Nucleus accumbens (tissue), 56 donors: ENCODE results near the gene NHLRC2.
"Not testable (repeated sequence)": the region's sequence is repeated elsewhere in the genome, so short reads cannot be mapped to it uniquely, and the experiment has no call there.

Source experiments
- DNase-seq, 56 donors: peaks; one replicate each; lab custom pipeline; 2025; lab: John Stamatoyannopoulos, UW

Gene NHLRC2

DNA sequence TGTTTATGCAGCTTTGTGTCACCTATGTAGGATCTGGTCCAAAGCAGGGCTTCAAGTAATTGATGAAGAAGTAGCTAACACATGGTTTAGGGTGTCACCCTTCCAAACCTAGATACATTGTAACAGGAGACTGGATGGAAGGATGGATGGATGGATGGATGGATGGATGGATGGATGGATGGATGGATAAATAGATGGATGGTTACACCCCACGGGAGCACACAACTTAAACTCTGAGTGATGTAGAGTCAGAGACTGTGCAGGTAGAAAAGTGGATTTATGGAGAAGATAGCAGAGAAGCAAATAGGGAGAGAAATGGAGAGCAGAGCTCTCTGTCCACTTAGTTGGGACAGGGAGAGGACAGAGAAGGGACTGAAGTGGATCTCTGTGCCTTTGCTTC is 78.4 kb downstream of the NHLRC2 start:
- no peak for DNase-seq

DNA sequence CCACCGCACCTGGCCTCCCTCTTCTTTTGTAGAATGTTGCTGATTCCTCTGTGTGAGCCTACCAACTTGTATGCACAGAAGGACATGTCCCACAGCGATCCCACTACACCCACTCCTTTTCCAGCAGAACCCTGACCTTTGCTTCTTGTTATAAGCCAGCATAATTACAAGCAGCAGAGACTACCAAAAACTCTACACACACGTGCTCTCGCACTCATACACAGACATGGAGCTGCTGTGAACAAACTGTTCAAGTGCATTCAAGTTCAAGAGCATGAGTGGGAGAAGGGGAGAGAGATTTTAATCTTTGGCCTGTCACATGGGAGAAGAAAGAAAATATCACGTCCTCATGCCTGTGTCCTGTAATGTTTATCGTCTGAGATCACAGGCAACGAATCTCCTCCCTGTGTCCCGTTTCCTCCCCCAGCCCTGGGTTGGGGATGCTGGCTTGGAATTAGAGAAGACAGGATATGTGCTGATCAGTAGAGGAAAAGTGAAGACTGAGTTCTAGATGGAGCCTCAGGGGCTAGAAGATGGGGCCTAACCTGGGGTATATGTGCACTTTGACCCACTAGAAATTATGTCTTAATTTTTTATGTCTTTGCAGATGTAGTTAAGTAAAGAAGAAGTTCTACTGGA is 79.6 kb downstream of the NHLRC2 start:
- DNase-seq = no peak

DNA sequence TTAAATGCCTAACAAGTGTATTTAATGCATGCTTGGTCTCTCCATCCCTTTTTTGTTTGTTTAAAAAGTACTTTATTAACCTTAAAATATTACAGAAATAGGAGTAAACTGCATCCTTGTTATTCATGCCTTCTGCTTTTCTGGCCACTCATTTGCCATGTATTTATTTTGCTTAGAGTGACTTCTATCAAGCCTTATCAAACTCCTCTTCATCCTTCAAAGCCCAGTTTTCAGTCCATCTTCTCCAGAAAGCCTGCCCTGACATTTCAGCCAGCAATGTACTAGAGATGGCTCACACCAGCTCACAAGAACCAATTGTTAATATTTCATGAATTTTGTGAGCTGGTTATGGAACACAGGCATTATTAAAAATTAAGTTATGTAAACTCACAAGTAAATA is 82.8 kb downstream of the NHLRC2 start:
- DNase-seq = no peak

DNA sequence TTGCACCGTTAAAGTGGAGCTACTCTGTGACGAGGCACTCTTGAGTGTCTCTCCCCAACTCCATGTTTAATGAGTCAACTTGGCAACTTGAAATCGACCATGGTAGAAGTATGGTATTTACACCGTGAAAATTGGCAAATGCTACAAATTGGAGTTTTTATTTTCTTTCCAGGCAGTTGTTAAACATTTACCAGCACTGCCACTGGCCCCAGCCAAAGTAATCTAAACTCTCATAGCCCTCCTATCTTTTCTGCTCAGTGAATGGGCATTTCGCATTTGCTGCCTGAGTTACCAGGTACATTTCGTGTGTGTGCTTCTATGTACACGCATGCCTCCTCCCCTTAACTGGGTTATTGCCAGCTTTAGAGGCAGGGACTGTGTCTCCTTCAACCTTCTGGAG is 83.3 kb downstream of the NHLRC2 start:
- no peak for DNase-seq

DNA sequence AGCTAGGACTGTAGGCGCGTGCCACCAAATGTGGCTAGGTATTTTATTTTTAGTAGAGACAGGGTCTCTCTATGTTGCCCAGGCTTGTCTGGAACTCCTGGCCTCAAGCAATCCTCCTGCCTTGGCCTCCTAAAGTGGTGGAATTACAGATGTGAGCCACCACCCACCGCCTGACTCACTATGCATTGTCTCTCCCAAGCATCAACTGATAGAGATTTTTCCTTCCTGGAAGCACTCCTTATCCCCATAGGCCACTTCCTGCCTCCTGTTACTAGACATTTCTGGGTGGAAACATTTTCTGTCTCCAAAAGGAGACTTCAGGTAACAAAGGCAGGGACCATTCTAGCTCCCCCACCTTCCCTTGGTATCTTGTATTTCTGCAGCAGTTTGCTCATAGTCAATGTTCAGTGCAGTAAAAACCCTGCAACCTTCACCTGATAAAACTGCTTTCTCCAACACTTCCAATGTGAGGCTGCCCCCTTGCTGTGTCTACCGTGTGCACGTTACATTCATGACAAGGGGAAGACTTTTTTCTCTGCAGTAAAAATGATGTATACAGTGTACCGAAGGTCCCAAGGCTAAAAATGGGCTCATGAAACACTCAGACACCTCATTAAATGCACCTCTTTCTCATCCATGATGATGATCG is 84.9 kb downstream of the NHLRC2 start:
- no peak for DNase-seq

DNA sequence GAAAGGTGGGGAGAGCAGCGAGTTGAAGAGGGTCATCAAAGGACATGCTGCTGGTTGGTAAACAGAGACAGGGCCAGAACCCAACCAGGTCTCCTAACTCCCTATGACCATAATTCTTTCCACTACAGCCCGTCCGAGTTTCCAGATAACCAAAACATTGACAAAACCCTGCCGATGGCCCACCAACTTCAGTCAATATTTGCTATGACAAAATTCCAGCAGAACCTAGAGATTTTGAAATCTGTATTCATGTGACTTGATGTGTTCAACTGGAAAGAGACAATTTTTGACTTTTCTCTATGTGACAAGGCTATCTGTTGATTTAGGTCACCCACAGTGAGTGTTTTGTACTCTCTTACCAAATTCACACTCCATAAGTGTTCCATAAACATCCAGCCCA is 86.7 kb downstream of the NHLRC2 start:
- DNase-seq = no peak

DNA sequence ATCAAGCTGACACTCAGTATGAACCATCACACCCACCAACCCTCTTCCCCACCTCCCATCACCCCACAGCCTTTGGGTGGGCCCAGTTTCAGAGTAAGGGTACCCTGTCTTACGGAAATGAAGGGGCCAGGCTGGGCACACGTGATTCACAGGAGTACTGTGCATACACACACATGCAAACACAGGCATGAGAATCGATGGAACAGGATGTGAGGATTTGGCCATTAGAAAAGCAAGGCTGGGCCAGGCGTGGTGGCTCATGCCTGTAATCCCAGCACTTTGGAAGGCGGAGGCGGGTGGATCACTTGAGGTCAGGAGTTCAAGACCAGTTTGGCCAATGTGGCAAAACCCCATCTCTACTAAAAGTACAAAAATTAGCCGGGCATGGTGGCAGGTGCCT is 88.7 kb downstream of the NHLRC2 start:
- DNase-seq = not testable (repeated sequence)

DNA sequence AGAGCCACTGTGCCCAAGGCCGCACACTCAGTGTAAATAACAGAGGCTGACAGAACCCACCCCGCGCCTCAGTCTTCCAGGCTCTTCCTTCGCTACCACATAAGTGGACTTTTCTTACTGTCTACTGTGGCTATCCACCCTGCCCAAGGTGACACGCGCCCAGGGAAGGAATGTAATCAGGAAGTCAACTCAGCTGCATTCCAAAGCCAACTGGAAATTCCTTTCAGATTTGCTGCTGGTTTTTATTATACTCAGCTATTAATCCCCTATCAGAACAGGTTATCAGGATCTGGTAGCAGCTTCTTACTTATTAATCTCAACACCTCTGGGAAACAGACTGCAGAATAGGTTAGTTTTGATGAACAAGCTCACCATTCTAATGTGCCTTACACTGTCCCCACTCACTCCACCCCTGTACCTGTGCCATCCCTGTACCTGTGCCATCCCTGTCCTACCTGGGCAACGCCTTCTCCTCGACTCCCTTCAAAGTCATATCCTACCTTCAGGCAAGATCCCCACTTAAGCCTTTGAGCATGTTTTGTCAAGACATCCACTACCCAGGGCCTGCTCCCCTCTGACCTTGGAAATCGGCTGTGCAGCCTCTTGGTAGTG is 90.7 kb downstream of the NHLRC2 start:
- DNase-seq = no peak

DNA sequence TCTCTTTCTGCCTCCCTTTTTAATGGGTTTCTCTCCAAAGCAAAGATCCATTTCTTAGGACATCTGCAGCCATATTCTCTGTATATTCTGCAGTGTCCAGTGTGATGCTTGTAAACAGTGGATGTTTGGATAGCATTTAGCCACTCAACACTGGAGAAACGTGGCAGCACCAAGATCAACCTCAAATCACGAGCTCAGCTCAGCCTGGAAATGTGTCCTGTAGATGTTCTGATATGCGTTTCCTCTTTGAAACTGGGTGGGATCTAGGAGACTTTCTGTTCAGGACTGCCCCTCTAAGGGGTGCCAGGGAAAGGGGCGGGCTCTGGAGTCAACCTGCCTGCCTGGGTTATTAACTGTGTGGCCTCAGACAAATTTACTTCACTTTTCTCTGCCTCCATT is 91.2 kb downstream of the NHLRC2 start:
- no peak for DNase-seq

DNA sequence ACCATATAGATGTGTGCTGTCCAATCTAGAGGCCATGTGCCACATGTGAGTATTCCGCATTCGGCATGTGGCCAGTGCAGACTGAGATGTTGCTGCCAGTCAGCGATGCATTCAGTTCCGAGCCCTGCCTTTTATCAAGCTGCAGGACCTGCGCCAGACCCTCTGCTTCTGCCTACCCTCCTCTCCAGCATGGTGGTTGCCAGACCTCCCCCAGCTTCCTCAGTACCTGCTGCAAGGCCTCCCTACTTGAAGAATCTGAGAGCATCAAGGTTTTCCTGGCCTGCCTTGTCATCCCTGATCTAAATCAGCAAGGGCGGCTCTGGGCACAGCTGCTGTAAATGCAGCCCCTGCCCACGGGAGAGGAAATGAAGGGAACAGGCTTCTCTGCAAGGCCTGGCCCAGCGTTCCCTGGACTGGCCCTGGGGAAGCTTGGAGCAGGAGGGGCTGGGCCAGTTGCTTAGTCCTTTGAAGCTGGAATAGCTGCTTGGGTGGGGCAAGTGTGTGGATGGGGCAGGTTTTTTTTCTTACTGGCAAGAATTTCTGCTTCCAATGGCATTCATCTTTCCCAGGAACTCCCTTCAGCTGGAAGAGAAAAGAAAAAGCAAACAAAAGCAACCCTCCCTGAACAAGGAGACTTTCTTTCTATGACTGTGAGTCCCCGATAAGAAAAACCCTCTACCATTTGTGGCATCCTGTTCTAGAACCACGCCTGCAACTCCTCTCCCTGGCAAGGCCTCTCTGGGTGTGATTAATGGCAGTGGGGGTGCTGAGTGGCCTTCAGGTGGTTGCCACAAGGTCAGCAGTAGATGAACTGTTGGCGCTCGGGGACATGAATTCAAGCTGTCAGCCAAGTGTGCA is 93.0 kb downstream of the NHLRC2 start:
- DNase-seq = peak in 1 of 56 donors; percentile 2

DNA sequence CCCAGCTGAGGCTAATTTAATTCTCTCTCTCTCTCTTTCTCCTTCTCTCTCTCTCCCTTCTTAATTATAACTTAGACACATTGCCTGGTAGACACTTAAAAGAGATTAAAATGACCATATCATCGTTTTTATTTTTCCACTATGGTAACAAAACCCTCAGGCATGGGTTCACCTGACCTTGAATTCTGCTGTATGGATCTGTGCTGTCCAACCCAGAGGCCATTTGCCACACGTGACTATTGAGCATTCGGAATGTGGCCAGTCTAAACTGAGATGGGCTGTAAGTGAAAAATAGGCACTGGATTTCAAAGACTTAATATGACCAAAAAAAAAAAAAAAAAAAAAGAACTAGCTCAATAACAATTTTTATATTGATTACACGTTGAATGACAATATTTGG is 93.6 kb downstream of the NHLRC2 start:
- no peak for DNase-seq

DNA sequence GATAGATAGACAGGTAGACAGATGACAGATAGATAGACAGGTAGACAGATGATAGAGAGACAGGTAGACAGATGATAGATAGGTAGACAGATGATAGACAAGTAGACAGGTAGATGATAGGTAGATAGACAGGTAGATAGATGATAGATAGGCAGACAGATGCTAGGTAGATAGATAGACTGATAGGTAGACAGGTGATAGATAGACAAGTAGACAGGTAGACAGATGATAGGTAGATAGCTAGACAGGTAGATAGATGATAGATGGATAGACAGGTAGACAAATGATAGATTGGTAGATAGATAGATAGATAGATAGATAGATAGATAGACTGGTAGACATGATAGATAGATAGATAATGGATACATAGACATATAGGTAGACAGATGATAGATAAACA is 95.8 kb downstream of the NHLRC2 start:
- no peak for DNase-seq

DNA sequence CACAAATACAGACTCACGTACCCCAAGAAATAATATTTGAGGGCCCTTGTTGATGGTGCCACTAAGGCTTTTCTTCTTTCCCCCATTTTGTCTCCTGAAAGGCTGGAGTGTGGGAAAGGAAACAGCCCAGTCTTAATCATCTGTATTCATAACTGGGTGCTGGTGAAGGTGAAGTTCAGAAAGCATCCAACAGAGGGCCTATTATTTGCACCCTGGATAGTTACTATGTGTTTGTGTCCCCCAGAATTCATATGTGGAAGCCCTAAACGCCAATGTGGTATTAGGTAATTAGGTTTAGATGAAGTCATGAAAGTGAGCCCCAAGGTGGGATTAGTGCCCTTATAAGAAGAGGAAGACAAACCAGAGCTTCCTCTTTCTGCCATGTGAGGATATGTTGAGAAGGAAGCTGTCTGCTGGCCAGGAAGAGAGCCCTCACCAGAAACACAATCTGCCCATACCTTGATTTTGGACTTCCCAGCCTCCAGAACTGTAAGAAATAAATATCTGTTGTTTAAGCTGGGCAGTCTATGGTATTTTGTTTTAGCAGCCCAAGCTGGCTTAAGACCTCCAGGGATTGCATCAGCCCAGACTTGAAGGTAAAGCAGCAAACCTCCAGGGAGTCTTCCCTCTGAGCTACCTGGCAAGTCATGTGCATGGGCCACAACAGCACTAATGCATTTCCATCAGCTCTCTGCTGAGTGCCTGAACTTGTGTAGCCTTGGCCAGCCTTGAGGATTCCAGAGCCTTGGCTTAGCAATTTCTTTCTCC is 99.2 kb downstream of the NHLRC2 start:
- DNase-seq = peak in 1 of 56 donors; percentile 34

DNA sequence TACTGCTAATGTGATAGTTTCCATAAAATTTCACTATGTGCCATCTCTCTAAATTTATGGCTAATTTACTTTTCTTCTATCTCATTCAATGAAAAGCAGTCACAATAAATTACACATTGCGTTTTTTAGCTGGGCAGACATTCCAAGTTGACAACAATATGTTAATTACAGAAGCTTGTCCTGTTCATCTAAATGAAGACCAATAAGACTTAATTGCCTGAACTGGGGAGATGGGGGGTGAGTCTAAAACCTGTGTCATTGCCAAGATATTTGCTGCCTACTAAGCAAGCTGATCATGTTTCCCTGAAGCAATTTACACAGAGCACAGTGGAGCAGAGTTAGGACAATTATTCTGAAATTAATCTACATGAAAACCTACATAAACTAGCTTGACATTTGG is 99.9 kb downstream of the NHLRC2 start:
- DNase-seq = no peak

DNA sequence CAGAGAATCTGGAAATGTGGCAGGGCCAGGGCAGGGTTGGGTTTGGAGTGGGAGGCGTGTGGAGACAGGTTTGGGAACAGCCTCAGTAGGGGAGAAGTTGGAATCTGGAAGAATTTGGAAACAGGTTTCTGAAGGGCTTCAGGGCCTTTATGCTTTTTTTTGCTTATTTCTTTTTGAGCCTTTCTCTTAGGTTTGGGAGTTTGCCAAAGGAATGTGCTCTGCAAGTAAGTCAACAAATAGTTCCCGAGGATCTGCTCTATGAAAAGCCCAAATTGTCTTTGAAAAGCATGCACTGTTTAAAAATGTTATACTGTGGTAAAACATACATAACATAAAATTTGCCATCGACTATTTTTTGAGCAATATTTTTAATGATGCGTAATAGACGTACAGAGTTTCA is 102.6 kb downstream of the NHLRC2 start:
- no peak for DNase-seq

DNA sequence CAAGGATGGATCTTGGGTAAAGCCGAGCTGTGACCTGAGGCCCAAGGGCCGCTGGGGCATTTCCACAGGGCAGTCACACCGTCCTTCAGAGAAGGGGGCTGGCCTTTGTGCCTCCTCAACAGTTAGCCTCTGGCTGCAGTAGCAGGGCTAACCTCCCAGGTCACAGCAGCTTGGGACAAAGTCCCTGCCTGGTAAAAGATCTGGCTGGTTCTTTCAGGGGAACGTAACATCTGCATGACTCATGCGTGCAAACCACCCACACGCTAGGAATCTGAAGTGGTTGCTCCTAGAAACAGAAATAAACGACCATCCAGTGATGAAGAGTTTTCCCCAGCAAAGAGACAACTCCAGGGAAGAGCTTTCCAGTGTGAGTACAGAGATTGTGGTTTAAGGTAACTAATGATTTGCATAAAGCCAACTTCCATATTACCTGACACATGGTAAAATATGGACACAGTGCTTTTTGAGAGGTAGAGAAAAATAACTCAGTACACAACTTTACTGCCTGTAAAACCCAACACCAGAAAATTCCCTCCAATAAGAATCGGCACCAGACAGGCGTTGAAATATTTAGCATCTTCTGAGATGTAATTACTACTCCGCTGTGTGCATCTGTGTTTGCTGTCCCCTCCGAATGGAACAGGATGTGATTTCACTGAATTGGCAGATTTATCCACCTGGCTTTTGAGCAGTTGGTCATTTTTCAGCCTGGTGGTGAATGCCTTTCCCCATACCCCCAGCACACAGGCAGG is 104.3 kb downstream of the NHLRC2 start:
- DNase-seq = peak in 16 of 56 donors; percentile 14 to 66 (median 30)

DNA sequence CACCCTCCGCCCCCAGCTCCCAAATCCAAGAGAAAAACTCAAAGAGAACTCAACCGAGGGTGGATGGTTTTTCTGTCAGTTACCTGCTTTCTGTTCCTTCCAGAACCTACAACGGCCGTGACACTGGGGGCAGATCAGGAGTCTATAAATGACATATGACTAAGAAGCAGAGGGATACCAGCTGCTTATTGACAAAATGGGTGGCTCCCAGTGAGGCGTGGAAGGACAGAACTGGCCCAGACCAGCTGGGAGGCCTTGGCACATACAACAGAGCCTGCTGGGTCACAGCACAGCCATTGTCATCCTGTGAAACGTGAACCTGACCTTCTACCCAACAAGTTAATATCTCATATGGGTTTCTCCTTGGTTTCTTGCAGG is 104.9 kb downstream of the NHLRC2 start:
- peak in 3 of 56 donors; percentile 5 to 28 (median 15) for DNase-seq

DNA sequence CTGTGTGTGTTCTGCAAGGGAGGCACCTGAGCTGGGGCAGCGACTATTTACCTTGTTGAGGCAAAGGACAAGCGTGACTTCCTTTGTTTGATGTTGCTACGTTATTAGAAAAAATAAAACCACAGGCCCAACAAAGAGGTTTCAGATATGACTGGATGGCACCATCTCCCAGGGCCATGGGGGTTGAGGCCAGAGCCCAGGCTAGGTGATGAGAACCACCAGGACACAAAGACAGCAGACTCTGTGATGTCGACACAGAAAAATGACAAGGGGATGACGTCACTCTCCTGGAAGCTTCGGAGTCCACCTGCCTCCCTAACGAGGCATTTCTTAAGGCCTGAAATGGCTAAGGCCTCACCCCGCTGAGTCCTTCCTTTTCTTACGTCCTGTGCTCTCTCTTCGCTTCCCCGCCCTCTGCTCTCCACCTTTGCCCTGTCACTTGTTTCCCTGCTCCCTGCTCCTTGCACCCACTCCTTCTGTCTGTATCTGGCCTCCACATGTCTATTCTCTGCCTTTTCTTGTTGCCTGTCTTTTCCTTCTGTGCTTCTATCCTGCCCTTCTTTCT is 106.2 kb downstream of the NHLRC2 start:
- no peak for DNase-seq
